WTC11 (cell line): ENCODE measurements around the gene DENND4B.

Source experiments
- AFF4 ChIP-seq: sonication (generic); formaldehyde crosslinking; IDR thresholded peaks from 2 replicates; pipeline ENCODE4 v1.8.1; 2023; ENCODE audit warnings: mild to moderate bottlenecking, missing genetic modification reagents, borderline replicate concordance
- ATF6 ChIP-seq: sonication (generic); formaldehyde crosslinking; IDR thresholded peaks from 2 replicates; pipeline ENCODE4 v1.8.1; 2023; ENCODE audit warnings: mild to moderate bottlenecking, missing genetic modification reagents
- CREB1 ChIP-seq: sonication (generic); formaldehyde crosslinking; IDR thresholded peaks from 2 replicates; pipeline ENCODE4 v1.8.0; 2023; ENCODE audit warnings: mild to moderate bottlenecking, missing genetic modification reagents
- CREM ChIP-seq: sonication (generic); formaldehyde crosslinking; IDR thresholded peaks from 2 replicates; pipeline ENCODE4 v1.8.1; 2022; ENCODE audit warnings: mild to moderate bottlenecking, missing genetic modification reagents, moderate library complexity
- FOXP4 ChIP-seq: sonication (generic); formaldehyde crosslinking; IDR thresholded peaks from 2 replicates; pipeline ENCODE4 v1.8.0; 2022; ENCODE audit warnings: mild to moderate bottlenecking, missing genetic modification reagents
- KAT7 ChIP-seq: sonication (generic); formaldehyde crosslinking; IDR thresholded peaks from 2 replicates; pipeline ENCODE4 v1.8.1; 2023; ENCODE audit warnings: missing genetic modification reagents, mild to moderate bottlenecking, borderline replicate concordance
- ZNF671 ChIP-seq: fragments of 250-450 bp; sonication (Bioruptor Pico); IDR thresholded peaks from 2 replicates; pipeline ENCODE4 v1.8.0; 2021; ENCODE audit warnings: mild to moderate bottlenecking
- TF ChIP-seq, protein P1 (sequence below): fragments of 200-600 bp; IDR thresholded peaks from 2 replicates; pipeline ENCODE4 v1.8.0; 2022; ENCODE audit warnings: antibody characterized with exemption
- TF ChIP-seq, protein P2 (sequence below): sonication (generic); formaldehyde crosslinking; IDR thresholded peaks from 2 replicates; pipeline ENCODE4 v1.8.0; 2023; ENCODE audit warnings: missing genetic modification reagents

DNA sequence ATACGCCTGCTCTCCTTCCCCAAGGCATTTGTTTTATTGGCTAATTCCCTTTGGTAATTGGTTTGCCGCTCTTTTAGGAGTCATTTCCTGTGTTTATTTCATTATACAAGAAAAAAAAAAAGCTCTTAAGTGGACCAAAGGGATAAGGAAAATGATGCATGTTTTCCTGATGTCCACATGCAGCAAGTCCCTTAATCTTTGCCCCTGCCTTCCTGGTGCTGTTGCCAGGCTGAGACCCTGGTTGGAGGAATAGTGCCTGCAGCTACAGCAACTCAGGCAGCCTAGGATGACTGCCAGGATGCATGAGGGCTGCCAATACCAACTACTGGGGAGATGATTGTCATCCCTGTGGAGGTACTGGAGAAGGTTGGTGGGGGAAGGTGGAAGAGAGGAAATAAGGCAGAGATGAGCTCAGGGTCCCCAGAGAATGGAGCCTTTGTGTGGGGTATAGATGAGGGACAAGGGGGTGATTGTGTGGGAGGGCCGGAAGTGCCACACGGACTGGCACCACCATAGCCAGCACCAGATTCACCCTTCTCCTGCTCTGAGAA, 17.7 kb downstream of the DENND4B start:
- TF ChIP-seq, protein P1, sequence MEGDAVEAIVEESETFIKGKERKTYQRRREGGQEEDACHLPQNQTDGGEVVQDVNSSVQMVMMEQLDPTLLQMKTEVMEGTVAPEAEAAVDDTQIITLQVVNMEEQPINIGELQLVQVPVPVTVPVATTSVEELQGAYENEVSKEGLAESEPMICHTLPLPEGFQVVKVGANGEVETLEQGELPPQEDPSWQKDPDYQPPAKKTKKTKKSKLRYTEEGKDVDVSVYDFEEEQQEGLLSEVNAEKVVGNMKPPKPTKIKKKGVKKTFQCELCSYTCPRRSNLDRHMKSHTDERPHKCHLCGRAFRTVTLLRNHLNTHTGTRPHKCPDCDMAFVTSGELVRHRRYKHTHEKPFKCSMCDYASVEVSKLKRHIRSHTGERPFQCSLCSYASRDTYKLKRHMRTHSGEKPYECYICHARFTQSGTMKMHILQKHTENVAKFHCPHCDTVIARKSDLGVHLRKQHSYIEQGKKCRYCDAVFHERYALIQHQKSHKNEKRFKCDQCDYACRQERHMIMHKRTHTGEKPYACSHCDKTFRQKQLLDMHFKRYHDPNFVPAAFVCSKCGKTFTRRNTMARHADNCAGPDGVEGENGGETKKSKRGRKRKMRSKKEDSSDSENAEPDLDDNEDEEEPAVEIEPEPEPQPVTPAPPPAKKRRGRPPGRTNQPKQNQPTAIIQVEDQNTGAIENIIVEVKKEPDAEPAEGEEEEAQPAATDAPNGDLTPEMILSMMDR: no peak
- TF ChIP-seq AFF4 (CRISPR knock-in tag) (no peak), ZNF671 (CRISPR knock-in tag) (no peak), KAT7 (CRISPR knock-in tag) (no peak), CREB1 (CRISPR knock-in tag) (no peak), ATF6 (CRISPR knock-in tag) (no peak), CREM (CRISPR knock-in tag) (no peak), FOXP4 (CRISPR knock-in tag) (no peak)
- TF ChIP-seq, protein P2, sequence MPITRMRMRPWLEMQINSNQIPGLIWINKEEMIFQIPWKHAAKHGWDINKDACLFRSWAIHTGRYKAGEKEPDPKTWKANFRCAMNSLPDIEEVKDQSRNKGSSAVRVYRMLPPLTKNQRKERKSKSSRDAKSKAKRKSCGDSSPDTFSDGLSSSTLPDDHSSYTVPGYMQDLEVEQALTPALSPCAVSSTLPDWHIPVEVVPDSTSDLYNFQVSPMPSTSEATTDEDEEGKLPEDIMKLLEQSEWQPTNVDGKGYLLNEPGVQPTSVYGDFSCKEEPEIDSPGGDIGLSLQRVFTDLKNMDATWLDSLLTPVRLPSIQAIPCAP (CRISPR knock-in tag): no peak
